CD4-positive, alpha-beta T cell treated with Interleukin-6 at 100 ng/mL for 8 hours (primary cell): ENCODE measurements around the gene OR4K13.

Source experiments
- DNase-seq: peaks from one replicate; pipeline ENCODE4 v3.0.0-alpha.2; 2020; ENCODE audit warnings: mixed read lengths, low spot score

Gene OR4K13

GRCh38 chr14:20035938-20036337, at the start of gene OR4K13:
TSS of gene OR4K13 (minus strand) at chr14:20036038. CDS start at chr14:20034758, 1,280 bp downstream.
- no peak for DNase-seq

- no peak for DNase-seq
Measured at GRCh38 chr14:20059745-20060144, 23.9 kb upstream of the OR4K13 start, which contains the start of gene OR4L1. TSS of gene OR4L1 (plus strand) at chr14:20060045. CDS start at chr14:20060045, 0 bp downstream.

- DNase-seq, result no peak
Measured at GRCh38 chr14:20048202-20048601, 12.4 kb upstream of the OR4K13 start.

GRCh38 chr14:20044243-20044642, 8.4 kb upstream of the OR4K13 start:
- no peak for DNase-seq

- DNase-seq, result no peak
Measured at GRCh38 chr14:20035449-20035848, 389 bp downstream of the OR4K13 start.

- DNase-seq, result no peak
Measured at GRCh38 chr14:20031058-20031457, 4.8 kb downstream of the OR4K13 start.

GRCh38 chr14:20019257-20019865, 16.5 kb downstream of the OR4K13 start, which contains the start of gene OR4K14:
TSS of gene OR4K14 (minus strand) at chr14:20019307. CDS start at chr14:20015193, 4,114 bp downstream.
- no peak for DNase-seq

- DNase-seq, result no peak
Measured at GRCh38 chr14:20008156-20008555, 27.7 kb downstream of the OR4K13 start.

- no peak for DNase-seq
Measured at GRCh38 chr14:20002319-20002718, 33.5 kb downstream of the OR4K13 start.

GRCh38 chr14:20001863-20002262, 34.0 kb downstream of the OR4K13 start, which contains the start of gene OR4Q2:
TSS of gene OR4Q2 (plus strand) at chr14:20002163.
- no peak for DNase-seq

- DNase-seq, result no peak
Measured at GRCh38 chr14:19993438-19993837, 42.4 kb downstream of the OR4K13 start.
